HL-60 (cell line): Measurements from ENCODE around the gene FLOT2.

Experiments
- DNase-seq, 2 experiments: peaks; one replicate each; pipeline ENCODE4 v3.0.0-alpha.2; 2010 to 2020; ENCODE audit warnings: low read depth in 1 of 2, low spot score in 1 of 2
- H3K27ac ChIP-seq: fragments of 250-450 bp; sonication (Bioruptor Pico); replicated peaks from 2 replicates; pipeline ENCODE4 v1.5.1; 2020; ENCODE audit warnings: mild to moderate bottlenecking, moderate library complexity
- H3K27me3 ChIP-seq: fragments of 250-450 bp; sonication (Bioruptor Pico); 2 replicates; pipeline ENCODE4 v1.5.1; 2021; ENCODE audit warnings: mild to moderate bottlenecking, moderate library complexity; ENCODE audit not compliant: insufficient read depth, poor library complexity, severe bottlenecking
- H3K4me3 ChIP-seq: replicated peaks from 2 replicates; pipeline ENCODE4 v1.5.1; 2011; ENCODE audit warnings: mild to moderate bottlenecking, control low read depth, low read length; ENCODE audit not compliant: insufficient read depth
- CTCF ChIP-seq: IDR thresholded peaks from one replicate; pipeline ENCODE4 v1.5.1; 2011; ENCODE audit warnings: low read length, control low read depth, inconsistent platforms; ENCODE audit not compliant: insufficient read depth
- GABPA ChIP-seq: IDR thresholded peaks from 2 replicates; pipeline ENCODE4 v1.6.1; 2012; ENCODE audit warnings: low read depth
- POLR2AphosphoS5 ChIP-seq: IDR thresholded peaks from 2 replicates; pipeline ENCODE4 v1.6.1; 2012; ENCODE audit warnings: low read depth
- REST ChIP-seq: IDR thresholded peaks from 2 replicates; pipeline ENCODE4 v1.6.1; 2012; ENCODE audit warnings: low read depth; ENCODE audit not compliant: insufficient replicate concordance
- SPI1 ChIP-seq: IDR thresholded peaks from 2 replicates; pipeline ENCODE4 v1.6.1; 2012; ENCODE audit warnings: low read depth, mild to moderate bottlenecking, borderline replicate concordance

Gene FLOT2

GRCh38 chr17:28862561-28862960 is 35.0 kb downstream of the FLOT2 start:
- TF ChIP-seq REST: no peak
- TF ChIP-seq CTCF: no peak
- no peak for TF ChIP-seq SPI1
- TF ChIP-seq POLR2AphosphoS5: no peak
- TF ChIP-seq GABPA: no peak
- Histone ChIP-seq H3K27ac (no peak overlapping the region), H3K27me3 (no peaks in the 10 kb centered on the region), H3K4me3 (no peak overlapping the region)
- no peak for DNase-seq

- TF ChIP-seq SPI1 (no peak), POLR2AphosphoS5 (no peak), GABPA (no peak), CTCF (no peak), REST (no peak)
- Histone ChIP-seq H3K4me3 (no peak overlapping the region), H3K27ac (no peak overlapping the region), H3K27me3 (no peaks in the 10 kb centered on the region)
- no peak for DNase-seq
Observed at GRCh38 chr17:28861393-28862203, 35.9 kb downstream of the FLOT2 start.

GRCh38 chr17:28860363-28860808 is 37.1 kb downstream of the FLOT2 start:
- DNase-seq: no peak
- Histone ChIP-seq H3K27ac (no peak overlapping the region), H3K4me3 (no peak overlapping the region), H3K27me3 (no peaks in the 10 kb centered on the region)
- no peak for TF ChIP-seq POLR2AphosphoS5
- TF ChIP-seq SPI1: no peak

GRCh38 chr17:28858801-28859355 is 38.7 kb downstream of the FLOT2 start:
- Histone ChIP-seq H3K27me3 (no peaks in the 10 kb centered on the region), H3K4me3 (no peak overlapping the region), H3K27ac (no peak overlapping the region)
- no peak for DNase-seq
- TF ChIP-seq CTCF (no peak), REST (no peak), SPI1 (no peak), GABPA (no peak), POLR2AphosphoS5 (no peak)
